PC-3 (cell line): ENCODE data around the gene ZNF697. TPM values are rescaled to one million over a fixed set of nuclear protein-coding genes. Genes with fewer than 3 reads are reported as not detected.

ENCODE experiments used
- ATAC-seq: fragments of 200-7000 bp; cut with Tn5 transposase; 2 replicates; pipeline ENCODE4 v1.9.1; 2020; ENCODE audit warnings: mild to moderate bottlenecking, moderate library complexity
- BruUV-seq: library from RNA; stranded (reverse); fragments of 400-500 nt; replicated peaks from 2 replicates; lab custom pipeline; 2021; lab: Mats Ljungman, UMichigan
- CTCF ChIA-PET: fragments of 300-600 bp; sonication (Branson Sonifier 250); formaldehyde crosslinking; loops from one replicate; lab custom pipeline; 2022; ENCODE audit warnings: antibody characterized with exemption; lab: Charles Lee
- POLR2A ChIA-PET: fragments of 300-600 bp; sonication (Branson Sonifier 250); formaldehyde crosslinking; loops from one replicate; lab custom pipeline; 2022; ENCODE audit warnings: antibody characterized with exemption; ENCODE audit not compliant: unreplicated experiment; lab: Charles Lee
- DNase-seq: peaks from one replicate; pipeline ENCODE4 v3.0.0-alpha.2; 2015
- H2AFZ ChIP-seq: fragments of 300-600 bp; sonication (generic); 2 replicates; pipeline ENCODE4 v1.6.0; 2016; ENCODE audit warnings: antibody characterized with exemption, low read length
- H3F3A ChIP-seq: fragments of 300-600 bp; sonication (generic); one replicate; pipeline ENCODE4 v1.6.0; 2017; ENCODE audit warnings: antibody characterized with exemption, low read length, control low read depth, mild to moderate bottlenecking; ENCODE audit not compliant: unreplicated experiment
- H3K27ac ChIP-seq: fragments of 300-600 bp; sonication (generic); 2 replicates; pipeline ENCODE4 v1.5.1; 2016; ENCODE audit warnings: mild to moderate bottlenecking, low read length
- H3K27me3 ChIP-seq: fragments of 300-600 bp; sonication (generic); 2 replicates; pipeline ENCODE4 v1.6.1; 2016; ENCODE audit warnings: low read length, mixed read lengths
- H3K36me3 ChIP-seq: fragments of 300-600 bp; sonication (generic); 2 replicates; pipeline ENCODE4 v1.6.1; 2016; ENCODE audit warnings: low read depth, mixed run types, low read length, mixed read lengths
- H3K4me1 ChIP-seq: fragments of 300-600 bp; sonication (generic); 2 replicates; pipeline ENCODE4 v1.5.1; 2016; ENCODE audit warnings: low read length; ENCODE audit not compliant: insufficient read depth
- H3K4me2 ChIP-seq: fragments of 300-600 bp; sonication (generic); 2 replicates; pipeline ENCODE4 v1.6.0; 2016; ENCODE audit warnings: low read length
- H3K4me3 ChIP-seq: fragments of 300-600 bp; sonication (generic); 2 replicates; pipeline ENCODE4 v1.5.1; 2016; ENCODE audit warnings: mild to moderate bottlenecking, low read length, mixed read lengths
- H3K79me2 ChIP-seq: fragments of 300-600 bp; sonication (generic); 2 replicates; pipeline ENCODE4 v1.6.1; 2017; ENCODE audit warnings: low read length, mixed read lengths
- H3K9ac ChIP-seq: fragments of 300-600 bp; sonication (generic); 2 replicates; pipeline ENCODE4 v1.6.0; 2016; ENCODE audit warnings: mild to moderate bottlenecking, low read length
- H3K9me2 ChIP-seq: fragments of 300-600 bp; sonication (generic); replicated peaks from 2 replicates; pipeline ENCODE4 v1.6.1; 2016; ENCODE audit warnings: mixed run types, low read length, mixed read lengths
- H3K9me3 ChIP-seq: fragments of 300-600 bp; sonication (generic); 2 replicates; pipeline ENCODE4 v1.6.1; 2016; ENCODE audit warnings: low read length, mixed read lengths
- H4K20me1 ChIP-seq: fragments of 300-600 bp; sonication (generic); 2 replicates; pipeline ENCODE4 v1.6.1; 2016; ENCODE audit warnings: low read length, mixed read lengths
- CTCF ChIP-seq: fragments of 300-600 bp; sonication (generic); conservative IDR thresholded peaks from 2 replicates; pipeline ENCODE4 v1.5.1; 2017; ENCODE audit warnings: antibody characterized with exemption, low read depth, mild to moderate bottlenecking, low read length
- EZH2 ChIP-seq: fragments of 300-600 bp; sonication (generic); IDR thresholded peaks from one replicate; pipeline ENCODE4 v1.6.1; 2017; ENCODE audit warnings: antibody characterized with exemption, mild to moderate bottlenecking, low read length; ENCODE audit not compliant: unreplicated experiment
- EZH2phosphoT487 ChIP-seq: fragments of 300-600 bp; sonication (generic); IDR thresholded peaks from 2 replicates; pipeline ENCODE4 v1.6.1; 2018; ENCODE audit warnings: mild to moderate bottlenecking, antibody characterized with exemption, low read length, borderline replicate concordance
- intact Hi-C: fragments of 100-400 bp; cut with micrococcal nuclease; formaldehyde crosslinking; loops from 2 replicates; pipeline ENCODE4 v1.9.0; 2023
- total RNA-seq: library from RNA; depleted of rRNA; stranded (reverse); fragments of >200 nt; gene quantifications from 2 replicates; pipeline ENCODE4 v1.2.3, GENCODE V29; 2014

The ZNF697 gene
- total RNA-seq, 1 experiment from 2014 or later = 5.3 TPM

- no TSS peak for BruUV-seq
- peaks cover 3% of the 10 kb centered on the region for H3F3A ChIP-seq
- H3K9me3 ChIP-seq = no peaks in the 10 kb centered on the region
- ChIA-PET POLR2A (no interaction called here), CTCF (no interaction called here)
- TF ChIP-seq EZH2 = no peak
- TF ChIP-seq EZH2phosphoT487 = no peak
- no peak for TF ChIP-seq CTCF
- intact Hi-C loops = no loop called here
- no peaks in the 10 kb centered on the region for H4K20me1 ChIP-seq
- no peak overlapping the region for H3K4me3 ChIP-seq
- no peak overlapping the region for H2AFZ ChIP-seq
- H3K36me3 ChIP-seq = no peaks in the 10 kb centered on the region
- H3K4me2 ChIP-seq = no peak overlapping the region
- H3K27me3 ChIP-seq = no peaks in the 10 kb centered on the region
- ATAC-seq (no peak), DNase-seq (no peak)
- no peak overlapping the region for H3K27ac ChIP-seq
- H3K4me1 ChIP-seq = peaks cover 12% of the 10 kb centered on the region
- H3K9me2 ChIP-seq = no peaks in the 10 kb centered on the region
- H3K79me2 ChIP-seq = peaks cover 16% of the 10 kb centered on the region
- no peak overlapping the region for H3K9ac ChIP-seq
These were observed 3.1 kb upstream of the ZNF697 start for GRCh38 chr1:119651133-119651532.

GRCh38 chr1:119648620-119649004 lies 546 bp upstream of the ZNF697 start:
- Histone ChIP-seq H3K27ac (peak overlapping the region; percentile 74), H4K20me1 (no peaks in the 10 kb centered on the region), H3K36me3 (no peaks in the 10 kb centered on the region), H3K4me3 (peak overlapping the region; percentile 92), H3F3A (peaks cover 3% of the 10 kb centered on the region), H3K9me2 (no peaks in the 10 kb centered on the region), H3K4me1 (peaks cover 20% of the 10 kb centered on the region), H3K27me3 (no peaks in the 10 kb centered on the region), H3K9ac (peak overlapping the region; percentile 83), H2AFZ (peak overlapping the region; percentile 78), H3K4me2 (peak overlapping the region; percentile 87), H3K9me3 (no peaks in the 10 kb centered on the region), H3K79me2 (peaks cover 41% of the 10 kb centered on the region)
- ChIA-PET CTCF (interaction anchor here (0.6 to 1.2 kb wide), 4 partner anchors 13 to 1721 kb away, joined by 3 to 11 read pairs (median 4); no protein-coding TSS in a partner anchor), POLR2A (interaction anchor here (0.6 kb wide), 1 partner anchor 13 kb away, joined by 3 read pairs; no protein-coding TSS in a partner anchor)
- TF ChIP-seq CTCF (no peak), EZH2phosphoT487 (no peak), EZH2 (no peak)
- no TSS peak for BruUV-seq
- no peak; the same call in 1 of the 2 replicates for ATAC-seq
- intact Hi-C loops = loop anchor here (1.0 kb wide), 2 partner anchors 27 to 35 kb away; no protein-coding TSS in a partner anchor
- no peak for DNase-seq

- Histone ChIP-seq H3K36me3 (no peaks in the 10 kb centered on the region), H3K9ac (peak overlapping the region; percentile 83), H3K27me3 (no peaks in the 10 kb centered on the region), H3F3A (peaks cover 3% of the 10 kb centered on the region), H4K20me1 (no peaks in the 10 kb centered on the region), H3K4me2 (peak overlapping the region; percentile 98), H3K9me2 (no peaks in the 10 kb centered on the region), H3K4me3 (peak overlapping the region; percentile 92), H2AFZ (peak overlapping the region; percentile 91), H3K4me1 (peaks cover 20% of the 10 kb centered on the region), H3K79me2 (peaks cover 53% of the 10 kb centered on the region), H3K27ac (peak overlapping the region; percentile 61), H3K9me3 (no peaks in the 10 kb centered on the region)
- TF ChIP-seq EZH2phosphoT487 = no peak
- 0 out of 2 replicates have a peak, but pooled peaks have one; percentile 0 for TF ChIP-seq CTCF
- CTCF ChIA-PET = no interaction called here
- POLR2A ChIA-PET = no interaction called here
- DNase-seq (no peak), ATAC-seq (peak; percentile 18)
- no TSS peak for BruUV-seq
- intact Hi-C loops = no loop called here
These were observed 785 bp downstream of the ZNF697 start for GRCh38 chr1:119647228-119647733.
